ENCODE measurements around the gene BICD2. TPM values are rescaled to one million over a fixed set of nuclear protein-coding genes. Genes with fewer than 3 reads are reported as not detected.

Gene BICD2
- total RNA-seq, 1 donor from 2014 or later: 22.5 TPM

DNA sequence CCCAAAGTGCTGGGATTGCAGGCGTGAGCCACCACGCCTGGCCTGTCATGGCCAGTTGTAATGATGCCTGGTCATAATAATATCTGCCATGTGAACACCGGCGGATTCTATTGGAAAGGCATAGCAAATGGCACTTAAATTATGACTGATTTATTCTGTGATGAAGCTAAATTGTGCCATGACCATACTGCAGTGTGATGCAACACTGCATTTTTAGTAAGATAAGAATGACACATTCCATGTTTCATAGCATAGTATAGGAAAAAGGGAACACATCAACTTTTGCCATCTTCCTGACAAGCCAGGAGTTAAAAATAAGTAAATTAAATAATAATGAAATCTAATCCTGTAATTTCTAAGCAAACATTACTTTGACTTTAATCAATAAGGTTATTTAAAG, 30.4 kb upstream of the BICD2 start:
- ATAC-seq (ENCODE audit: low read depth) (no peak), DNase-seq (no peak)
- POLR2A ChIA-PET: no interaction called here
- Mint-ChIP-seq H3K36me3 (ENCODE audit: low read depth) (no peaks in the 10 kb centered on the region), H3K4me3 (no peak overlapping the region), H3K9me3 (no peaks in the 10 kb centered on the region), H3K27ac (no peak overlapping the region), H3K27me3 (peaks cover 34% of the 10 kb centered on the region), H3K4me1 (peaks cover 6% of the 10 kb centered on the region)
- no peak for TF ChIP-seq CTCF (IDR thresholded peaks at IDR 0.05)
- CTCF ChIA-PET: interaction anchor here (7.0 kb wide), 1 partner anchor 78 kb away, joined by 109 read pairs; no protein-coding TSS in a partner anchor
- intact Hi-C loops (cut with micrococcal nuclease): no loop called here

GRCh38 chr9:92794426-92794825, 29.8 kb upstream of the BICD2 start:
- CTCF ChIA-PET: interaction anchor here (7.0 kb wide), 1 partner anchor 78 kb away, joined by 109 read pairs; no protein-coding TSS in a partner anchor
- DNase-seq (no peak), ATAC-seq (ENCODE audit: low read depth) (no peak)
- Mint-ChIP-seq H3K4me1 (peaks cover 6% of the 10 kb centered on the region), H3K36me3 (ENCODE audit: low read depth) (no peaks in the 10 kb centered on the region), H3K9me3 (no peaks in the 10 kb centered on the region), H3K4me3 (no peak overlapping the region), H3K27ac (no peak overlapping the region), H3K27me3 (peaks cover 28% of the 10 kb centered on the region)
- TF ChIP-seq CTCF (IDR thresholded peaks at IDR 0.05): no peak
- intact Hi-C loops (cut with micrococcal nuclease): no loop called here
- POLR2A ChIA-PET: no interaction called here

DNA sequence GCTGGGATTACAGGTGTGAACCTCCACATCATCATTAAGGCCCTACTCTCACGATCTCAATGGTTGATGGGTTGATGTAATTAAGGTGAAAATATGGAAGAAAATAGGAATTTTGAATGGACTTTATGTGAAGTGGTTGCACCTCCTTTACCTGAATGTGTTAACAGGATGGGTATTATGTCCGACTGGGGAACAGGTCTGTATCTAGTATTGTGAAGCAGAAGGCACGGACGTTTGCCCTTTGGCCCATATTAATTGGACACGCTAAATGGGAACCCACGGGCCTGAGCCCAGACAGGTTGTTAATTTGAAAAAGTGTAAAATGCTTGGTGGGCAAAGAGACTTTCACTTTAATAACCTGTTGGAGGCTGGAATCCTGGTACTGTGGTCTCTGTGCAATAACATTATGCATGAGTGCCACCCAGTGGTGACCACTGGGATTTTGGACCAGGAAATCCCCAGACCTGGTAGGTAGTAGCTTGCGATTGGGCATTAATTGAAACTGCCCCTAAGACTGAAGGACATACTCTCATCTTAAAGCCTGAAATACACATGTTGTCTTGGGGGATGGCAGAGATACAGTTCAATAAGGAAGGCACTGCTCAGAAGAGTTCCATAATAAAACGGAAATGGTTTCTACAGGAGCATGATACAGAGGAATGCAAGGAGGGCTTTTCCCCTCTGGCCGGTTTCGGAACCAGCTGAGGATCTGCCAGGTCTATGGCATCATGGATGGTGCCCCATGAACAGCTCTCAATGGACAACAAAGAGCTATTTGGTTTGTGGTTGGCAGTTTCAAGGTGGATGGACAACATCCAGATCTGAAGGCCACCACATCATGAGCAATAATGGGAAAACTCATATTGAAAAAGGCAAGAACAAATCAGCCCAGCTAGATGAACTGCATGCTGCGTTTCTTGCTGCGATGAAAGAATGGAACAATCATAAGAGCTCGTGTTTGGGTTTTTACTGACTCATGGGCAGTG, 26.2 kb upstream of the BICD2 start:
- H3K27me3 Mint-ChIP-seq: peaks cover 12% of the 10 kb centered on the region
- no peak overlapping the region for H3K27ac Mint-ChIP-seq
- POLR2A ChIA-PET: interaction anchor here (0.6 to 1.6 kb wide), 3 partner anchors 26 to 76 kb away, joined by 3 to 5 read pairs (median 3); partner anchors contain the start of gene BICD2
- peaks cover 5% of the 10 kb centered on the region for H3K9me3 Mint-ChIP-seq
- H3K36me3 Mint-ChIP-seq (ENCODE audit: low read depth): no peaks in the 10 kb centered on the region
- CTCF ChIA-PET: interaction anchor here (0.9 to 7.0 kb wide), 15 partner anchors 8 to 1876 kb away, joined by 3 to 109 read pairs (median 4); partner anchors contain the start of gene BICD2
- H3K4me3 Mint-ChIP-seq: no peak overlapping the region
- peak; percentile 98 for ATAC-seq (ENCODE audit: low read depth)
- intact Hi-C loops (cut with micrococcal nuclease): loop anchor here (1.0 to 2.0 kb wide), 5 partner anchors 26 to 651 kb away; partner anchors contain the start of gene IPPK
- peak; percentile 65 for DNase-seq
- peaks cover 6% of the 10 kb centered on the region for H3K4me1 Mint-ChIP-seq
- TF ChIP-seq CTCF (IDR thresholded peaks at IDR 0.05): peak; percentile 84

GRCh38 chr9:92786298-92786697, 21.7 kb upstream of the BICD2 start:
- ChIA-PET POLR2A (no interaction called here), CTCF (interaction anchor here (1.2 kb wide), 1 partner anchor 69 kb away, joined by 3 read pairs; no protein-coding TSS in a partner anchor)
- no peak for ATAC-seq (ENCODE audit: low read depth)
- no peak for TF ChIP-seq CTCF (IDR thresholded peaks at IDR 0.05)
- peaks cover 5% of the 10 kb centered on the region for H3K27me3 Mint-ChIP-seq
- no peak overlapping the region for H3K4me3 Mint-ChIP-seq
- DNase-seq: no peak
- no peaks in the 10 kb centered on the region for H3K36me3 Mint-ChIP-seq (ENCODE audit: low read depth)
- H3K27ac Mint-ChIP-seq: no peak overlapping the region
- peaks cover 6% of the 10 kb centered on the region for H3K4me1 Mint-ChIP-seq
- intact Hi-C loops (cut with micrococcal nuclease): no loop called here
- peaks cover 6% of the 10 kb centered on the region for H3K9me3 Mint-ChIP-seq

- Mint-ChIP-seq H3K27ac (no peak overlapping the region), H3K4me1 (no peaks in the 10 kb centered on the region), H3K4me3 (no peak overlapping the region), H3K27me3 (no peaks in the 10 kb centered on the region), H3K36me3 (ENCODE audit: low read depth) (no peaks in the 10 kb centered on the region), H3K9me3 (peaks cover 6% of the 10 kb centered on the region)
- POLR2A ChIA-PET: no interaction called here
- ATAC-seq (ENCODE audit: low read depth) (no peak), DNase-seq (no peak)
- CTCF ChIA-PET: no interaction called here
- intact Hi-C loops (cut with micrococcal nuclease): no loop called here
- TF ChIP-seq CTCF (IDR thresholded peaks at IDR 0.05): no peak
Measured at GRCh38 chr9:92781899-92782298, 17.3 kb upstream of the BICD2 start.
